ENCODE measurements around the gene SARS1.
"Not testable (repeated sequence)": the region's sequence is repeated elsewhere in the genome, so short reads cannot be mapped to it uniquely, and the experiment has no call there.

SARS1 gene, protein sequence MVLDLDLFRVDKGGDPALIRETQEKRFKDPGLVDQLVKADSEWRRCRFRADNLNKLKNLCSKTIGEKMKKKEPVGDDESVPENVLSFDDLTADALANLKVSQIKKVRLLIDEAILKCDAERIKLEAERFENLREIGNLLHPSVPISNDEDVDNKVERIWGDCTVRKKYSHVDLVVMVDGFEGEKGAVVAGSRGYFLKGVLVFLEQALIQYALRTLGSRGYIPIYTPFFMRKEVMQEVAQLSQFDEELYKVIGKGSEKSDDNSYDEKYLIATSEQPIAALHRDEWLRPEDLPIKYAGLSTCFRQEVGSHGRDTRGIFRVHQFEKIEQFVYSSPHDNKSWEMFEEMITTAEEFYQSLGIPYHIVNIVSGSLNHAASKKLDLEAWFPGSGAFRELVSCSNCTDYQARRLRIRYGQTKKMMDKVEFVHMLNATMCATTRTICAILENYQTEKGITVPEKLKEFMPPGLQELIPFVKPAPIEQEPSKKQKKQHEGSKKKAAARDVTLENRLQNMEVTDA

DNA sequence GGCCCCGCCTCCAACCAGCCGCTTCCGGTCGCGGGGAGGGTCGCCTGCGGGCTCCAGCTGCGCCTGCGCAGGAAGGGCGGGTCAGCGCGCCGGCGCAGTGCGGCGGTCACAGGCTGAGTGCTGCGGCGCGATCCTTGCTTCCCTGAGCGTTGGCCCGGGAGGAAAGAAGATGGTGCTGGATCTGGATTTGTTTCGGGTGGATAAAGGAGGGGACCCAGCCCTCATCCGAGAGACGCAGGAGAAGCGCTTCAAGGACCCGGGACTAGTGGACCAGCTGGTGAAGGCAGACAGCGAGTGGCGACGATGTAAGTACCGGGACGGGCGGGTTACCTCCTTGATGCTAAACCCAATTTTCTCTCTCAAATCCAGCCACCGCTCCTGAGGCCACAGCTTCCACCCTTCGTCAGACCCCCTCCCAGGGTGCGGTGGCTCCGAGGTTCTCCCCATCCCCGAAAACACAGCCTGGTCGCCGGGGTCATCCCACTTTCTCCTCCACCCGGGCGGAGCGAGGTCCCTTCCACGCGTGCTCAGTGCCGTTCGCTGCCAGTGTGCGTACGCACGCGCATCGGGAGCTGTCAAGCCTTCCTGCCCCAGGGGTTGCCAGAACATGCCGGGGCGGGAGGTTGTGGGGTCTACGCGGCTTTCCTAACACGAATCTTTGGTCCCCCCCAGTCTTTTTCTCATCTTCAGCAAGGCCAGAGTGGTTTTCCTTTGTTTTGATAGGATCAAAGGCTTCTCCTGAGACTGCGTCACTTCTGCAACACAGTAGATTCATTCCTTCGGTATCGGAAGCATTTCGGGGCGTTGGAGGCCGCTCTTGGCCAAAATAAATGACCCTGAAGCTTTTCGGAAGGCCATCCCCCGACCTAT lies at the start of gene SARS1:
Gene SARS1 (plus strand): TSS at position 95 of the 870 bp plus-strand sequence. CDS start 75 bp downstream, at position 170.
- DNase-seq = peak; percentile 47

DNA sequence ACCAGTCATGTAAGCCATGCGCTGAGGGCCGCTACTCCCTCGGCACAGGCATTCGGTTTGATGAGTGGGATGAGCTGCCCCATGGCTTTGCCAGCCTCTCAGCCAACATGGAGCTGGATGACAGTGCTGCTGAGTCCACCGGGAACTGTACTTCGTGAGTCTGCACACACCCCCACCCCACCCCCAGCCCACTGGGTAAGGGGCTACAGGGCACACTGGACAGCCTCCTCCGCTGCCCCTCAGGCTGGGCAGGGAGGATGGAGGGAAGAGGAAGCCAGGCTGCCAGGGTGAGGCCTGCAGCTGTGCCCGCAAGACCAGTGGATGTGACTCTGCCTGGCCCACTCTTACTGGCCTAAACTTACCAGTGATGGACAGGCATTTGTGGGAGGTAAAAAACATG lies 49.2 kb upstream of the SARS1 start:
- no peak for DNase-seq

DNA sequence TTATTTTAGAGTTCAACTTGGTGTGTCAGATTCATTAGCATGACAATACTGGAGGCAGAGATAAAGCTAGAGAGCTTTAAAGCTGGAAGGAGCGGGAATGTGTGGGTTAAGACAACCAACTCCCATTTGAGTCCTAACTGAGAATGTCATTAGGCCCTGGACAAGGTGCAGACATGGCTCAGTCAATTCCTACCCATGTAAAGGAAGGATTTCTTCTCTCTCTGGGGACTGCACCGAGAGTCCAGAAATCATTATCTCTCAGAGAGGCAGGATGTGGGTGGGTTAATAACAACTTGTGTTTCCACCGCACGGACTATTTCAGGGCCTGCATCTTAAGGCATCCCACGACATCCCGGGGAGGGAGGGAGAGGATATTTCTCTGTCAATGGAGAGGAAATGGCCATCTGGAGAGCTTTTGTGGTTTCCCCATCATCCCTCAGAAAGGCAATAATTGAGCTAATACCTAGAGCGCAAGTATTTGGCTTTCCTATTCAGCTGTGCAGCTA lies 46.7 kb upstream of the SARS1 start:
- DNase-seq = no peak

DNA sequence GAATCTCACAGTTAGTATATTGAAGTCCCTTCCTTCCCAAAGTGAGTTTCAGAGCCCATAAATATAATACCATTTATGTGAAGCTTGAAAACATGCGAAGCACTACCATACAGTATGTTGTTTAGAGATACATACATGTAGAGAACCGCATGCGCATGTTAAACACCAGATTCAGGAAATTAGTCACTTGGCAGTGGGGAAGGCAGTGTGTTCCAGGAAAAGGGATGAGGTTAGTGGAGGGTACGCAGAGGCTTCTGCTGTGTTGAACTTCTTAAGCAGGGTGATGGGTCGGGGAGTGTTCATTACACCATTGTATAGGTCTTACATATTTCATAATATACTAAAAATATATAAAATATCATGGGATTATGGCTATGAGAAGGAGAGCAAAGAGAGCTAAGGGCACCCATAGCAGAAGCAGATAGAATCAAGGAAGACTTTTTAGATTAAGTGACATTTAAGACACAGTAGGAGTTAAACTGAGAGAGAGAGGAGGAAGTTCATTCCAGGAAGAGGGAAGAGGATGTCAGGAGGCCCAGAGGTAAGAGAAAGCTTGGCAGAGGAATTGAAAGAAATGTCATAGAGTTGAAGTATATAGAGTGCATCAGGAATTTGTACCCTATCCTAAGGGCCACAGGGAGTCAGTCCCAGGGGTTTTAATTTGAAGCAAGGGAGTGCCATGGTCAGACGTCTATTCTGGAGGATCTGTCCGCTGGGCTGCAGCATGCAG lies 43.5 kb upstream of the SARS1 start:
- no peak for DNase-seq

DNA sequence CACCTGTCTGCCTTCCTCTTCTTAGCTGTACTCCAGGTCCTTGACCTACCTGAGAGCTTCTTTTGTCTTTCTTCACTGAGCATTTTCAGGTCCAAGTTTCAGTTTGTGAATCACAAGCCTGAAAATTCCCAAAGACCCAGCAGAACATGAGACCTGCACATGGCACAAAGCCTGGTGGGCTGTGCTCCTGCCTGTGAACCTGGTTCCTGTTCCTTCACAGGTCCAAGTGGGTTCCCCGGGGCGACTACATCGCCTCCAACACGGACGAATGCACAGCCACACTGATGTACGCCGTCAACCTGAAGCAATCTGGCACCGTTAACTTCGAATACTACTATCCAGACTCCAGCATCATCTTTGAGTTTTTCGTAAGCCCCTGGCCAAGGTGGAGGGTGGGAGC lies 42.1 kb upstream of the SARS1 start:
- DNase-seq = no peak

DNA sequence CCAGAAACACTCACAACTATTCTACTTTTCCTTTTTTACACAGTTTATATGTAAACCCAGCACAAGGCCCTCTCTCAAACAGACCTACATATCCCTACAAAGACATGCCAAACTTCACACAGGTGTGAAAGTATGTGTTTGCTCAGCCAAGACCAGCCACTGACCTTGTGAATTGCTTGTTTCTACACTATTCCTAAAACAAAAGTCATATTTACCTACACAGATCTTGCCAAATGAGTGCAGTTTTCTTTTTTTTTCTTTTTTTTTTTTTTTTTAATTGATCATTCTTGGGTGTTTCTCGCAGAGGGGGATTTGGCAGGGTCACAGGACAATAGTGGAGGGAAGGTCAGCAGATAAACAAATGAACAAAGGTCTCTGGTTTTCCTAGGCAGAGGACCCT lies 37.4 kb upstream of the SARS1 start:
- not testable (repeated sequence) for DNase-seq

DNA sequence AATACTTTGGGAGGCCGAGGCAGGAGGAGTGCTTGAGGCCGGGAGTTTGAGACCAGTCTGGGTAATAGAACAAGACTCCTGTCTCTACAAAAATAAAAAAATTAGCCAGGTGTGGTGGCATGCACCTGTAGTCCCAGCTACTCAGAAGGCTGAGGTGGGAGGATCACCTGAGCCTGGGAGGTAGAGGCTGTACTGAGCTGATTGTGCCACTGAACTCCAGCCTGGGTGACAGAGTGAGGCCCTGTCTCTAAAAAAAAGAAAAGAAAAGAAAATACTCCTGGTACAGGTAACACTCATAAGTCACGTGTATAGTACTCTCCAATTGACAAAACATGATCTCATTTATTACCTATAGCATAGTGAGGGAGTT lies 33.0 kb upstream of the SARS1 start:
- not testable (repeated sequence) for DNase-seq

DNA sequence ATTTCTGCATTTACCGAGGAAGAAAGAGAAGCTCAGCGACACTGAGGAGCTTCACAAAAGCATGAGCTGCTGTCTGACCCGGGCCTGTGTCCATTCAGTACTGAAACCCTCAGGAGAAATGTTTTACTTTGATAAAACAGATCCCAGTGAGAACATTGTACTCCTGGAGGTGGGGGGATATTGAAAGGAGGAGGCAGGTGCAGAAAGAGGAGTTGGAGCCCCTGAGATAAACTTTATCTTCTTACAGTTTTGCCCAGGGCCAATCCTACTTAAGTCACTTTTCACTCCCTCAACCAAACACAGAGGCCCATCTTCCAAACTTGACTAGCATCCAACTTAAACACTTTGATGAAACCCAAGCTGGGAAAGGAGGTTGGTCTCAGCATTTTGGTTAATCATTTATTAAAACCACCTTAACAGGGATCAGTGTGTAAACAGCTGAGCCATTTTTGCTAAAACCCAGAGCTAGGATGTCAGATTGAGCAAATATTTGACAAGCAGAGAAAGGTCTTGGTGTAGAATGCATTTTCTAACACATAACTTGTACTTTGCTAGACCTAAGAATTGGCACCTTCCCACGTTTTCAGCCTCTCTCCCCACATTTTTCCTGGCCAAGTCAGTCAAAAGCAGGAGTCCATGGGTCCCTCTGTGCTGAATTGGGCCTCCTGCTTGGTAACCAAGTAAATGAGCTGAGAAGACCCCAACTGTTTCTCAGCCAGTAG lies 32.5 kb upstream of the SARS1 start:
- no peak for DNase-seq

DNA sequence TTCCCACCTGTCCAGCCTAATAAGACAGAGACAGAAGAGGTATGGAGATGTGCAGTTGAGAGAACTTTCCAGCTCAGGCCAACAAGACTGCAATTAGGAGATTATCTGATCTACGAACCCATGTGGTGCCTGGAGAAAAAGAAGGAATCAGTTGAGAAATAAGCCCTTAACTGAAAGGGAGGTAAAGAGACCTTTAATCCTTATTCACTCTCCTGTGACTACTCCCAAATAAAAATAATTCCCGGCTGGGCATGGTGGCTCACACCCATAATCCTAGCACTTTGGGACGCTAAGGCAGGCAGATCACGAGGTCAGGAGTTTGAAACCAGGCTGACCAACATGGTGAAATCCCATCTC lies 31.9 kb upstream of the SARS1 start:
- no peak for DNase-seq

DNA sequence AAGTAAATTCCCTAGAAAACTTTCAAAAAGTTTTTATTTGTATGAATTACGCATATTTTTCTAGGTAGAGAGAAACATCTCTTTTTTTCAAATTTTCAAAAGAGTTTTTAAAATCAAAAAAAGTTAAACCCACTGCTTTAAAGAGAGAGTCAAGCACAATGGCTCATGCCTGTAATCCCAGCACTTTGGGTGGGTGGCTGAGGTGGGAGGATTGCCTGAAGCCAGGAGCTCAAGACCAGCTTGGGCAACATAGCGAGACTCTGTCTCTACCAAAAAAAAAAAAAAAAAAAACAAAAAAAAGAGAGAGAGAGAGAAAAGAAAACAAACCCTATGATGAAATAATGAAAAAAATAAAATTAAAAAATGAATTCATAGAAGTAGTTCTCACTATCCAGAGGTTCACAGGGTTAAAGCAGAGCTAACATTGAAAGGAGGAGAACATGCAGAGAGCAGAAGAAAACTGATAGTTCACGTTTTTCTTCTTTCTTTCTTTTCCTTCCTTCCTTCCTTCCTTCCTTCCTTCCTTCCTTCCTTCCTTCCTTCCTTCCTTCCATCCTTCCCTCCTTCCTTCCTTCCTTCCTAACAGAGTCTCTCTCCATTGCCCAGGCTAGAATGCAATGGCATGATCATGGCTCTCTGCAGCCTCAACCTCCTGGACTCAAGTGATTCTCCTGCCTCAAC lies 30.5 kb upstream of the SARS1 start:
- DNase-seq = no peak

DNA sequence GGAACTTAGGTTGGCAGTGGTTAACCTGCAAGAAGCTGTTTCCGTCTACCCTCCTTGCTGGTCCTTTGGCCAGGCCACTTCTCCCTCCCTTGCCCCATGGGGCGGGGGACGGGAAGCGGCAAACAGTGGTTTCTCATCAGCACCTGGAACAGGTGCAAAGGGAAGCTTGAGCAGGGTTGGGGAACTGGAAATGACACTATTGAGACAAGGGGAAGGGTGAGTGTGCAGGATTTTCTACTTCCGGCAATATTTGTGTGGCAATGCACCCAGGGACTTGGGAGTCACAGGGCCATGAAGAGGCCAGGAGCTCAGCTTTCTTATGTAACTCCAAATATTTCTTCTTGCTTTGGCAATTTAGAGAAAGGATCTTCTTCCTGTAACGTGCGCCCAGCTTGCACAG lies 29.0 kb upstream of the SARS1 start:
- no peak for DNase-seq

DNA sequence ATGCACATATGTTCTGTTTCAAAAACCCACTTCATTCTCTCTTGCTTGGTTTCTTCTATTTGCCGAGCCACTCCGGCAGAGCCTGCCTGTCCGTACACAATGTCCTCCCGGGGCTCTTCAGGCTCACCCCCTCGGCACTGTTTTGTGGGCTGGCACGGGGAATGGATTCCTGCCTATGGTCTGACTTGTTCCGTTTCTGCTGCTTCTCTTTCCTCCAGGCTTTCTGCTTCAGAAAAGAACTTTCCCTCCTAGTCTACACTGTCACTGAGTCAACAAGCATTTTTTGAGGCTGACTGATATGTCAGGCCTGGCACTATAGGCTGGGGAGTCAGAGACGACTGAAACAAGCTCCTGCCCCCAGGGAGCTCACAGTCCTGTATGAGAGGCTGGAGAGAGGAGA lies 28.4 kb upstream of the SARS1 start:
- DNase-seq = no peak

DNA sequence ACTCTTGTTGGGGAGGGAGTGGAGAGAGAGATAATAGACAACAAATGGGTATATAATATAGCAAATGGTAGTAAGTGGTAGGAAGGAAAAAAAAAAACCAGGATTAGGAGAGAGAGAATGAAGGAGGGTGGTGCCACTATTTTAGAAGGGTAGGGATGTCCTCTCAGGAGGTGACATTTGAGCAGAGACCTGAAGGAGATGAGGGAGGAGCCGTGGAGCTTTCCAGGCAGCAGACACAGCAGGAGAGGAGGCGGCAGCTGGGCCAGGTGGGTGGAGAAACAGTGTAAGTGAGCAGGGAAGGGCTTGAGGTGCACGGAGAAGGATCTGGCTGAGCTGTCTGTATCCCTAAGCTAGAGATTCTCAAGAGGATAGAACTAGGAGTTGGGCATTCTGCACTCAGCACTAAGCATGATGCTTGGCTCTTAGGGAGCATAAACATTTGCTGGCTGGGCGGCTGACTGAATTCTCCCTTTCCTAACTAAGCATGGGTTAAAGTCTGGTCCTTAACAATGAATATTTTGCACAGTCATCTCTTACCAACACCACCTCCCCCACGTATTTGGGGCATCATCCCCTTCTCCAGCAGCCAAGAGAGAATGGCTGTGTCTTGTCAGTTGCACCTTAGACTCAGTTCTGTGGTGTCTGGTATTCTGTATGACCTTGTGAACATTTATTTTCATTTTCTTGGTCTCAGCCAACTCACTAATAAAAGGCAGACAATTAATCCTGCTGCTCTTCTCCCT lies 27.6 kb upstream of the SARS1 start:
- no peak for DNase-seq

DNA sequence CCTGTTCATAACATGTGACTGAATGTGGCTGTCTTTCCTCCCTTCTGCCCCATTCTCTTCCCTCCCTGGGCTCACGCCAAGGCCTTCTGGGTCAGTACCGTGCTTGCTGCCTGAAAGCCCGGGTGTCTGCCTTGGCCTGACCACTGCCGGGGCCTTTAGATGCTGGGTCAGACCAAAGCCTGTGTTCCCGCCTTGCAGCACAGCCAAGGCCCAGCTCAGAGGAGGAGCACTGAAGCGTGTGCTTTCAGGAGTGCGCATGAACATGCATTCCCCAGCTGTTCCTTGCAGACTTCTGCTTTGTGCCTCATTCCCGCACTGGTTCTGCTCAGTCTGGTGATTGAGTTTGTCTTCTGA lies 27.0 kb upstream of the SARS1 start:
- DNase-seq = no peak

DNA sequence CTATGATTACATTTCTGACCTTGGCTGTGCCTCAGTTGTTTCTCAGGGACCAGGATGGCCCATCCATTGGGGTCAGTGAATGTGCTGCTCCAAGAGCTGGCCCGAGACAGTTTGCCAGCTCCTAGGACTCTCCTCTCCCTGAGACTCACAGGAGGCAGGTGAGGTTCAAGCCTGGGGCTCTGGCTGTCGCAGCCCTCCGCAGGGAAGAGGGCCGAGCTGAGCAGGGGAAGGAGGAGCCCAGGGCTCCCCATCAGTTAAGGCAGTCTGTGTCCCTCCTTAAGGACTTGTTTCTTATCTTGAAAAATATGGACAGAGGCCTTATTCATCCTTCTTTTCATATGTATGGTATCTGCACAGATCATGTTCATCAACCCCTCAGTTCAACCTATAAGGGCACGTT lies 26.6 kb upstream of the SARS1 start:
- no peak for DNase-seq

DNA sequence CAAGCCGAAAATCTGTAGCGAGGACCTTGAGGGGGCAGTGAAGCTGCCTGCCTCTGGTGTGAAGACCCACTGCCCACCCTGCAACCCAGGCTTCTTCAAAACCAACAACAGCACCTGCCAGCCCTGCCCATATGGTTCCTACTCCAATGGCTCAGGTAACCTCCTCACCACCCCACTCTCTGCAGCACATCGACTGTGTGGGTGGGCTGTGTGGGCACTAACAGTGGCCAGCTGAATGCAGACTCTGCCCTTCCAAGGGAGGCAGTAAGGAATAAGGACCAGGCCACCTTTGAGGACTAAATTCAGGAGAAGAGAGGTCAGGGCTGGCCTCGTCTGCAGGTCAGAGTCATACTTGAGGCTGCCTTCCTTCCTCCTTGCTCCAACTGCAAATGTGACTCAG lies 25.5 kb upstream of the SARS1 start:
- DNase-seq = no peak

DNA sequence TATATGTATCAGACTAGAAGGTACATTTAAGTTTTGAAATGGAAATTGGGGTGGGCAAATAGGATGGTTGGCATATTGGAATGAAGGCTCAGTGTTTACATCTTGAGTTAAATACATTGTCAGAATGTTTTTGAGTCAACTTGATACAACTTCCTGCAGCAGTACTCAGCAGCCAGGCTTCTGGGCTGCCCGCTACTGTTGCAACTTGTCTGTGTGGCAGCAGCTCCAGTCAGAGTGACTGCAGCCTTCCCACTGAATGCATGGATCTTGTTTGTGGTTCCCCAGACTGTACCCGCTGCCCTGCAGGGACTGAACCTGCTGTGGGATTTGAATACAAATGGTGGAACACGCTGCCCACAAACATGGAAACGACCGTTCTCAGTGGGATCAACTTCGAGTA lies 24.9 kb upstream of the SARS1 start:
- DNase-seq = no peak

DNA sequence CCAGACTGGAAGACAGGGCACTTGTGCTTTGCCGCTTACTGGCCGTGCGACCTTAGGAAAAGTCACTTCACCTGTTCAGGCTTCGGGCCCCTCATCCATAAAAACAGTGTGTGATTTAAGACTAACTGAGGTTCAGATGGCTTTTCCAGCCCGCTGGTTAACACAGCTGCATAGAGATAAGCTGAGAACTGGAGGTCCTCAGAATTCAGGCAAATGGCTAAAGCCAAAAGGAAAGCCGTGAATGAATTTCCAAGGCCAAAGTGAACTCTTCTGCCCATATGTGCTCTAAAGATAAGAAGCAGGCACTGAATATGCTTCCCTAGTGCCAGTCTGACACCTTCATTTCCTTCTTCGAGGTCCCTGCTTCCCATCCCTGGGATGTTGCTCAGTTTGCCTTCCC lies 23.5 kb upstream of the SARS1 start:
- DNase-seq = no peak

DNA sequence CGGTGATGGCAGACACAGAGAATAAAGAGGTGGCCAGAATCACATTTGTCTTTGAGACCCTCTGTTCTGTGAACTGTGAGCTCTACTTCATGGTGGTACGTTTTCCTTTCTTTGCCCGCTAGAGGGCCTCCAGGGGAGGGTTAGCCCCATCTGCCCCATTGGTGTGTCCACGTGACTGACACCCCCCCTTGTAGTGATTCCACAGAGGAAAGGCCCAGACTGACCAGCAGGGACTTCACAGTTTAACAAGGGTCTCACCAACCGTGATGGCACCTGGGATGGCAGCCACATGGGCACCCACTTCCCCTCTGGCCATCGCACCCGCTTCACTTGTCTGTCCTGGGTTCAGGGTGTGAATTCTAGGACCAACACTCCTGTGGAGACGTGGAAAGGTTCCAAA lies 22.3 kb upstream of the SARS1 start:
- no peak for DNase-seq

DNA sequence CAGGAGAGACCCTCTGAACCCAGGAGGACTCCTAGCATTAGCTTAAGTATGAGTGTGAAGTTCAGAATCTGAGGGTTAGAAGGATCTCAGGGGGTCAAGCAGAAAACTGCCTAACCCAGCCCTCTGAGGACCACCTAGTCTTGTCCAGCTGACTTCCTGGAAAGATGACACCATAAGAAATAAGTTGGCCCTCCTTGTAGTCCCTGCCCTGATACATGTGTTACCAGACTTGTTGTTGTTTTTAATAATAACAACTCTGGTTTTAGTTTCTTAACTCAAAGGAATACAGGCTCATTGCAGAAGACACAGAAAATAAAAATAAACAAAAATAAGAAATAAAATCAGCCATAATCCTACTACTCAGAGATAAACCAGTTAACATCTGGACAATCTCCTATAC lies 21.8 kb upstream of the SARS1 start:
- no peak for DNase-seq

DNA sequence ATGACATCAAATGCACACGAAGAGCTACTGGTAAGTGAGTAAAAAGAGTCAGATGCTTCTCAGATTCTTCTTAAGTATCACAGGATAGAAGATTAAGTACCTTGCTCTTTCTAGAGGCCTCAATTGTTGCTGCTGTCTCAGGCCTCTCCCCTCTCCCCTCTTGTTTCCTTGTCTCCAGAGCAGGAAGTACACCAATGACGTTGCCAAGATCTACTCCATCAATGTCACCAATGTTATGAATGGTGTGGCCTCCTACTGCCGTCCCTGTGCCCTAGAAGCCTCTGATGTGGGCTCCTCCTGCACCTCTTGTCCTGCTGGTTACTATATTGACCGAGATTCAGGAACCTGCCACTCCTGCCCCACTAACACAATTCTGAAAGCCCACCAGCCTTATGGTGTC lies 21.3 kb upstream of the SARS1 start:
- no peak for DNase-seq

All from NCI-H1048 (cell line).